A549 (cell line): ENCODE results near the gene PSMD8. TPM values are rescaled to one million over a fixed set of nuclear protein-coding genes. Genes with fewer than 3 reads are reported as not detected.

Source experiments
- ATAC-seq, 2 experiments: fragments of 200-7000 bp in 1 of 2; fragments of >200 bp in 1 of 2; cut with Nextera tagmentation in 1 of 2; cut with Tn5 transposase in 1 of 2; 3 replicates each; pipeline versions ENCODE4 v1.8.0 to v1.9.1; 2018 to 2020; ENCODE audit warnings: mild to moderate bottlenecking in 1 of 2, moderate library complexity in 1 of 2
- CTCF ChIA-PET: fragments of 300-600 bp; sonication (Branson Sonifier 250); formaldehyde crosslinking; extraction: SDS; loops from one replicate; lab custom pipeline; 2021; ENCODE audit warnings: antibody characterized with exemption, inconsistent platforms; lab: Yijun Ruan, JAX
- POLR2A ChIA-PET: fragments of 350-600 bp; formaldehyde crosslinking; extraction: SDS; loops from one replicate; lab custom pipeline; 2021; ENCODE audit warnings: antibody characterized with exemption, inconsistent platforms; lab: Yijun Ruan, JAX
- DNase-seq, 2 experiments: peaks; one replicate each; pipeline versions ENCODE4 v3.0.0 to v3.0.0-alpha.2; 2011 to 2016; ENCODE audit warnings: low read depth in 1 of 2, low spot score in 1 of 2
- FAIRE-seq: peaks from 2 replicates; lab custom pipeline; 2011; peaks lifted over from hg19 to GRCh38; lab: Jason Lieb, UNC
- H3K27ac ChIP-seq, 2 experiments: fragments of >200 bp; sonication (Bioruptor Twin); formaldehyde crosslinking; 3 replicates each; pipeline ENCODE4 v1.5.1; 2016 to 2017
- H3K4me1 ChIP-seq: fragments of >200 bp; sonication (Bioruptor Twin); formaldehyde crosslinking; 3 replicates; pipeline ENCODE4 v1.6.1; 2016
- H3K4me2 ChIP-seq: fragments of >200 bp; sonication (Bioruptor Twin); formaldehyde crosslinking; 3 replicates; pipeline ENCODE4 v1.6.1; 2016
- H3K4me3 ChIP-seq: fragments of >200 bp; sonication (Bioruptor Twin); formaldehyde crosslinking; 3 replicates; pipeline ENCODE4 v1.5.1; 2016
- H3K9me3 ChIP-seq: fragments of >200 bp; sonication (Bioruptor Twin); formaldehyde crosslinking; 3 replicates; pipeline ENCODE4 v1.6.1; 2016
- CEBPB ChIP-seq, 2 experiments: fragments of >200 bp in 1 of 2; sonication (Bioruptor Twin) in 1 of 2; formaldehyde crosslinking in 1 of 2; IDR thresholded peaks; 2 replicates each; pipeline ENCODE4 v1.6.1; 2012 to 2016
- EHF ChIP-seq: fragments of 250-450 bp; sonication (Bioruptor Pico); IDR thresholded peaks from 2 replicates; pipeline ENCODE4 v1.5.0; 2020; ENCODE audit warnings: mild to moderate bottlenecking
- EHMT2 ChIP-seq: fragments of 200-600 bp; sonication (generic); IDR thresholded peaks from 2 replicates; pipeline ENCODE4 v1.6.1; 2016; ENCODE audit warnings: antibody characterized with exemption, low read depth, mild to moderate bottlenecking, moderate library complexity
- FOSL2 ChIP-seq, 2 experiments: fragments of 450-650 bp in 1 of 2; fragments of >200 bp in 1 of 2; sonication (Bioruptor Twin) in 1 of 2; formaldehyde crosslinking; IDR thresholded peaks; 2 replicates each; pipeline versions ENCODE4 v1.5.0 to v1.6.1; 2016 to 2020; ENCODE audit warnings: mild to moderate bottlenecking in 1 of 2, moderate library complexity in 1 of 2
- GATA3 ChIP-seq: IDR thresholded peaks from 2 replicates; pipeline ENCODE4 v1.6.1; 2012; ENCODE audit warnings: borderline replicate concordance
- HEYL ChIP-seq: fragments of 250-450 bp; sonication (Bioruptor Pico); IDR thresholded peaks from 2 replicates; pipeline ENCODE4 v1.8.0; 2021; ENCODE audit warnings: mild to moderate bottlenecking, moderate library complexity
- JUN ChIP-seq, 2 experiments: fragments of >200 bp; sonication (Bioruptor Twin); formaldehyde crosslinking; IDR thresholded peaks; 2 replicates in 1 of 2; 3 replicates in 1 of 2; pipeline ENCODE4 v1.6.1; 2016 to 2017
- KDM1A ChIP-seq: fragments of 200-600 bp; sonication (generic); IDR thresholded peaks from 2 replicates; pipeline ENCODE4 v1.6.1; 2016; ENCODE audit warnings: low read depth, mild to moderate bottlenecking
- KDM5A ChIP-seq: fragments of 200-600 bp; sonication (generic); IDR thresholded peaks from 2 replicates; pipeline ENCODE4 v1.6.1; 2016; ENCODE audit warnings: antibody characterized with exemption, mild to moderate bottlenecking
- MAFK ChIP-seq: fragments of 450-650 bp; IDR thresholded peaks from 2 replicates; pipeline ENCODE4 v1.6.1; 2014; ENCODE audit not compliant: partially characterized antibody
- MAZ ChIP-seq: fragments of 150-350 bp; IDR thresholded peaks from 2 replicates; pipeline ENCODE4 v1.6.1; 2014; ENCODE audit warnings: antibody characterized with exemption, low read depth, low read length, borderline replicate concordance
- NFE2L2 ChIP-seq: fragments of 150-350 bp; conservative IDR thresholded peaks from 2 replicates; pipeline ENCODE4 v1.6.1; 2014; ENCODE audit warnings: low read length
- PHF8 ChIP-seq: fragments of 200-600 bp; sonication (generic); IDR thresholded peaks from 2 replicates; pipeline ENCODE4 v1.6.1; 2016; ENCODE audit warnings: low read depth, mild to moderate bottlenecking, antibody characterized with exemption, moderate library complexity, borderline replicate concordance
- POLR2A ChIP-seq: IDR thresholded peaks from 2 replicates; pipeline ENCODE4 v1.6.1; 2012; ENCODE audit warnings: mild to moderate bottlenecking, low read length
- RARB ChIP-seq: fragments of 250-450 bp; sonication (Bioruptor Pico); IDR thresholded peaks from 2 replicates; pipeline ENCODE4 v1.8.0; 2021; ENCODE audit warnings: mild to moderate bottlenecking, moderate library complexity
- RFX5 ChIP-seq: fragments of 450-650 bp; IDR thresholded peaks from 2 replicates; pipeline ENCODE4 v1.7.1; 2014; ENCODE audit warnings: antibody characterized with exemption, mild to moderate bottlenecking, moderate library complexity
- TFCP2L1 ChIP-seq: fragments of 250-450 bp; sonication (Bioruptor Pico); IDR thresholded peaks from 2 replicates; pipeline ENCODE4 v1.5.0; 2021; ENCODE audit warnings: mild to moderate bottlenecking
- TP53 ChIP-seq: fragments of 250-450 bp; sonication (Bioruptor Pico); IDR thresholded peaks from 2 replicates; pipeline ENCODE4 v1.5.0; 2021; ENCODE audit warnings: mild to moderate bottlenecking, moderate library complexity
- ZFP36 ChIP-seq: fragments of 450-650 bp; IDR thresholded peaks from 2 replicates; pipeline ENCODE4 v1.6.1; 2014; ENCODE audit warnings: borderline replicate concordance; ENCODE audit not compliant: partially characterized antibody
- WGBS: methylation state at CpG from one replicate; pipeline ENCODE4 v1.1.6; 2017; ENCODE audit errors: missing lambda C conversion rate; 5-methylcytosine and 5-hydroxymethylcytosine counted together
- polyA minus RNA-seq: library from RNA; depleted of rRNA, polyadenylated mRNA; stranded (reverse); fragments of >200 nt; gene quantifications from 2 replicates; pipeline ENCODE4 v1.2.3, GENCODE V29; 2011; rRNA and poly(A)+ RNA removed
- polyA plus RNA-seq, 4 experiments: library from polyadenylated mRNA; depleted of rRNA in 3 of 4; stranded (reverse); fragments of >200 nt; fragmentation: RNase III in 1 of 4; extraction: RNeasy Plus Mini Kit Qiagen cat#74134 plus additional on column Dnase treatment in 1 of 4; gene quantifications; 2 replicates in 3 of 4; 3 replicates in 1 of 4; pipeline ENCODE4 v1.2.3, GENCODE V29; 2011 to 2017
- TF ChIP-seq, protein P1 (sequence below): IDR thresholded peaks from 2 replicates; pipeline ENCODE4 v1.6.1; 2012
- TF ChIP-seq, protein P2 (sequence below): fragments of >200 bp; sonication (Bioruptor Twin); formaldehyde crosslinking; IDR thresholded peaks from 2 replicates; pipeline ENCODE4 v1.6.1; 2016
- TF ChIP-seq, protein P3 (sequence below): IDR thresholded peaks from 2 replicates; pipeline ENCODE4 v1.6.1; 2012; ENCODE audit warnings: low read depth, borderline replicate concordance
- TF ChIP-seq, protein P4 (sequence below): fragments of 450-650 bp; IDR thresholded peaks from 2 replicates; pipeline ENCODE4 v1.6.1; 2014; ENCODE audit warnings: antibody characterized with exemption
- TF ChIP-seq, protein P5 (sequence below): fragments of 150-350 bp; IDR thresholded peaks from 2 replicates; pipeline ENCODE4 v1.6.1; 2014; ENCODE audit warnings: low read depth, mild to moderate bottlenecking, low read length
- TF ChIP-seq, protein P6 (sequence below): IDR thresholded peaks from 2 replicates; pipeline ENCODE4 v1.6.1; 2012
- TF ChIP-seq, protein P7 (sequence below): fragments of 250-450 bp; sonication (Bioruptor Pico); IDR thresholded peaks from 2 replicates; pipeline ENCODE4 v1.5.0; 2021; ENCODE audit warnings: mild to moderate bottlenecking, moderate library complexity, borderline replicate concordance
- TF ChIP-seq, protein P8 (sequence below): fragments of >200 bp; sonication (Bioruptor Twin); formaldehyde crosslinking; IDR thresholded peaks from 3 replicates; pipeline ENCODE4 v1.5.1; 2016
- TF ChIP-seq, protein P9 (sequence below): fragments of >200 bp; sonication (Bioruptor Twin); formaldehyde crosslinking; IDR thresholded peaks from 3 replicates; pipeline ENCODE4 v1.6.1; 2016

PSMD8 gene
- polyA plus RNA-seq (2011; rRNA removed) (437 and 469 TPM in 2 replicates), polyA plus RNA-seq (2017; fragmentation: RNase III; extraction: RNeasy Plus Mini Kit Qiagen cat#74134 plus additional on column Dnase treatment) (456 to 462 TPM (median 458 TPM) in 3 replicates), polyA minus RNA-seq (402 and 496 TPM in 2 replicates)
- 941 and 1,147 TPM in 2 replicates for polyA plus RNA-seq (2012; cell fraction: cytosol; rRNA removed)
- polyA plus RNA-seq (2012; cell fraction: nucleus; rRNA removed), result 541 and 764 TPM in 2 replicates

DNA sequence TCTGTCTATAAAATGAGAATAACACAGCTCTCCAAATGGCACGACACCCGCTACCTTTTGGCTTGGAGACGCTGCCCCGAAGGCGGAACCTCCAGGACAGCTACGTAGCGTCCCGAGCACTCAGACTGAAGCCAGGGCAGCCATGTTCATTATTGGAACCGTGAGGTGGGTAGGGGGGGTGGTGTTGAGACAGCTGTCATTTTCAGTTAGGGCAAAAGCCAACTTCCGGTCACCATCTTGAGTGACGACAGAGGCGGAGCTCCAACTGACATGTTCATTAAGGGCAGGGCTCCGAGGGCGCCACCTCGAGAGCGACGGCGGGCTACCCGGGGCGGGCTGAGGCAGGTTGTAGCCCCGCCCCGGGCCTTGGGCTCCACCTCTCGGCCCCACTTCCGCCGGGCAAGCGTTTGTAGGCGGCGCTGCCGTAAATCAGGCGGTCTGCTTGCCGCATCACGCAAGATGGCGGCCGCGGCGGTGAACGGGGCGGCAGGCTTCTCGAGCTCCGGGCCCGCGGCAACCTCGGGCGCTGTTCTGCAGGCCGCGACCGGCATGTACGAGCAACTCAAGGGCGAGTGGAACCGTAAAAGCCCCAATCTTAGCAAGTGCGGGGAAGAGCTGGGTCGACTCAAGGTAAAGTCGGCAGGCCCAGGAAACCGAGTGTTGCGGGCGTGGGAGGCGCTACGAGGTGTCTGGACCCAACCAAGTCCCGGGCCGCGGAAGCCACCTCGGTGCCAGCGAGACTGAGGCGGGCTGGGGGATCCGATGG lies at the start of gene PSMD8:
TSS of gene PSMD8 (plus strand) at position 240 of the 766 bp plus-strand sequence. CDS start at position 271, 31 bp downstream.
- Histone ChIP-seq H3K4me3 (peak within 1 kb of the TSS; percentile 78), H3K4me1 (peaks cover 17% of the 10 kb centered on the region), H3K4me2 (peak within 1 kb of the TSS; percentile 99), H3K27ac (peak within 1 kb of the TSS; percentile 88 to 91), H3K9me3 (no peaks in the 10 kb centered on the region)
- ATAC-seq (peak; percentile 91 to 97), DNase-seq (peak; percentile 100), FAIRE-seq (peak; percentile 100)
- 1% methylated on average over 55 of the region's 65 CpGs for WGBS
- ChIA-PET POLR2A (interaction anchor here (0.6 to 3.5 kb wide), 30 partner anchors 8 to 556 kb away, joined by 3 to 89 read pairs (median 4); partner anchors contain the start of genes C19orf33, CATSPERG, ECH1 and EIF3K), CTCF (interaction anchor here (0.6 to 7.3 kb wide), 37 partner anchors 9 to 472 kb away, joined by 3 to 67 read pairs (median 4); partner anchors contain the start of genes CATSPERG, FAM98C, GGN and KCNK6)
- TF ChIP-seq, protein P1, sequence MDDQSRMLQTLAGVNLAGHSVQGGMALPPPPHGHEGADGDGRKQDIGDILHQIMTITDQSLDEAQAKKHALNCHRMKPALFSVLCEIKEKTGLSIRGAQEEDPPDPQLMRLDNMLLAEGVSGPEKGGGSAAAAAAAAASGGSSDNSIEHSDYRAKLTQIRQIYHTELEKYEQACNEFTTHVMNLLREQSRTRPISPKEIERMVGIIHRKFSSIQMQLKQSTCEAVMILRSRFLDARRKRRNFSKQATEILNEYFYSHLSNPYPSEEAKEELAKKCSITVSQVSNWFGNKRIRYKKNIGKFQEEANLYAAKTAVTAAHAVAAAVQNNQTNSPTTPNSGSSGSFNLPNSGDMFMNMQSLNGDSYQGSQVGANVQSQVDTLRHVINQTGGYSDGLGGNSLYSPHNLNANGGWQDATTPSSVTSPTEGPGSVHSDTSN, result peak; percentile 78; the same call in 1 of the 2 replicates
- TF ChIP-seq, protein P2, sequence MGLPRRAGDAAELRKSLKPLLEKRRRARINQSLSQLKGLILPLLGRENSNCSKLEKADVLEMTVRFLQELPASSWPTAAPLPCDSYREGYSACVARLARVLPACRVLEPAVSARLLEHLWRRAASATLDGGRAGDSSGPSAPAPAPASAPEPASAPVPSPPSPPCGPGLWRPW, result no peak
- TF ChIP-seq TFCP2L1 (peak; percentile 77; the same call in 1 of the 2 replicates), NFE2L2 (0 out of 2 replicates have a peak, but pooled peaks have one; percentile 2), KDM1A (no peak), MAFK (peak; percentile 56), RFX5 (peak; percentile 55; the same call in 1 of the 2 replicates), ZFP36 (no peak), FOSL2 (IDR thresholded peaks at IDR 0.05) (no peak), FOSL2 (CRISPR knock-in tag; IDR thresholded peaks at IDR 0.05) (peak; percentile 58), PHF8 (peak; percentile 100), JUN (IDR thresholded peaks at IDR 0.05) (peak; percentile 94 to 100), KDM5A (peak; percentile 54; the same call in 1 of the 2 replicates), CEBPB (IDR thresholded peaks at IDR 0.05) (peak in 1 of 2 experiments; percentile 47; a peak in 1 of 4 replicates), GATA3 (peak; percentile 39; the same call in 1 of the 2 replicates), POLR2A (peak; percentile 100), EHF (CRISPR knock-in tag) (no peak), RARB (0 out of 2 replicates have a peak, but pooled peaks have one; percentile 45), TP53 (CRISPR knock-in tag) (peak; percentile 68; the same call in 1 of the 2 replicates), MAZ (peak; percentile 63; the same call in 1 of the 2 replicates), EHMT2 (no peak), HEYL (CRISPR knock-in tag) (no peak)
- TF ChIP-seq, protein P3, sequence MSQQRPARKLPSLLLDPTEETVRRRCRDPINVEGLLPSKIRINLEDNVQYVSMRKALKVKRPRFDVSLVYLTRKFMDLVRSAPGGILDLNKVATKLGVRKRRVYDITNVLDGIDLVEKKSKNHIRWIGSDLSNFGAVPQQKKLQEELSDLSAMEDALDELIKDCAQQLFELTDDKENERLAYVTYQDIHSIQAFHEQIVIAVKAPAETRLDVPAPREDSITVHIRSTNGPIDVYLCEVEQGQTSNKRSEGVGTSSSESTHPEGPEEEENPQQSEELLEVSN, result peak; percentile 46; the same call in 1 of the 2 replicates
- TF ChIP-seq, protein P4, sequence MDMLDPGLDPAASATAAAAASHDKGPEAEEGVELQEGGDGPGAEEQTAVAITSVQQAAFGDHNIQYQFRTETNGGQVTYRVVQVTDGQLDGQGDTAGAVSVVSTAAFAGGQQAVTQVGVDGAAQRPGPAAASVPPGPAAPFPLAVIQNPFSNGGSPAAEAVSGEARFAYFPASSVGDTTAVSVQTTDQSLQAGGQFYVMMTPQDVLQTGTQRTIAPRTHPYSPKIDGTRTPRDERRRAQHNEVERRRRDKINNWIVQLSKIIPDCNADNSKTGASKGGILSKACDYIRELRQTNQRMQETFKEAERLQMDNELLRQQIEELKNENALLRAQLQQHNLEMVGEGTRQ, result 0 out of 2 replicates have a peak, but pooled peaks have one; percentile 23
- TF ChIP-seq, protein P5, sequence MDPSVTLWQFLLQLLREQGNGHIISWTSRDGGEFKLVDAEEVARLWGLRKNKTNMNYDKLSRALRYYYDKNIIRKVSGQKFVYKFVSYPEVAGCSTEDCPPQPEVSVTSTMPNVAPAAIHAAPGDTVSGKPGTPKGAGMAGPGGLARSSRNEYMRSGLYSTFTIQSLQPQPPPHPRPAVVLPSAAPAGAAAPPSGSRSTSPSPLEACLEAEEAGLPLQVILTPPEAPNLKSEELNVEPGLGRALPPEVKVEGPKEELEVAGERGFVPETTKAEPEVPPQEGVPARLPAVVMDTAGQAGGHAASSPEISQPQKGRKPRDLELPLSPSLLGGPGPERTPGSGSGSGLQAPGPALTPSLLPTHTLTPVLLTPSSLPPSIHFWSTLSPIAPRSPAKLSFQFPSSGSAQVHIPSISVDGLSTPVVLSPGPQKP, result no peak
- TF ChIP-seq, protein P6, sequence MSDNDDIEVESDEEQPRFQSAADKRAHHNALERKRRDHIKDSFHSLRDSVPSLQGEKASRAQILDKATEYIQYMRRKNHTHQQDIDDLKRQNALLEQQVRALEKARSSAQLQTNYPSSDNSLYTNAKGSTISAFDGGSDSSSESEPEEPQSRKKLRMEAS, result peak; percentile 88
- TF ChIP-seq, protein P7, sequence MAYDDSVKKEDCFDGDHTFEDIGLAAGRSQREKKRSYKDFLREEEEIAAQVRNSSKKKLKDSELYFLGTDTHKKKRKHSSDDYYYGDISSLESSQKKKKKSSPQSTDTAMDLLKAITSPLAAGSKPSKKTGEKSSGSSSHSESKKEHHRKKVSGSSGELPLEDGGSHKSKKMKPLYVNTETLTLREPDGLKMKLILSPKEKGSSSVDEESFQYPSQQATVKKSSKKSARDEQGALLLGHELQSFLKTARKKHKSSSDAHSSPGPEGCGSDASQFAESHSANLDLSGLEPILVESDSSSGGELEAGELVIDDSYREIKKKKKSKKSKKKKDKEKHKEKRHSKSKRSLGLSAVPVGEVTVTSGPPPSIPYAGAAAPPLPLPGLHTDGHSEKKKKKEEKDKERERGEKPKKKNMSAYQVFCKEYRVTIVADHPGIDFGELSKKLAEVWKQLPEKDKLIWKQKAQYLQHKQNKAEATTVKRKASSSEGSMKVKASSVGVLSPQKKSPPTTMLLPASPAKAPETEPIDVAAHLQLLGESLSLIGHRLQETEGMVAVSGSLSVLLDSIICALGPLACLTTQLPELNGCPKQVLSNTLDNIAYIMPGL (CRISPR knock-in tag), result no peak
- TF ChIP-seq, protein P8, sequence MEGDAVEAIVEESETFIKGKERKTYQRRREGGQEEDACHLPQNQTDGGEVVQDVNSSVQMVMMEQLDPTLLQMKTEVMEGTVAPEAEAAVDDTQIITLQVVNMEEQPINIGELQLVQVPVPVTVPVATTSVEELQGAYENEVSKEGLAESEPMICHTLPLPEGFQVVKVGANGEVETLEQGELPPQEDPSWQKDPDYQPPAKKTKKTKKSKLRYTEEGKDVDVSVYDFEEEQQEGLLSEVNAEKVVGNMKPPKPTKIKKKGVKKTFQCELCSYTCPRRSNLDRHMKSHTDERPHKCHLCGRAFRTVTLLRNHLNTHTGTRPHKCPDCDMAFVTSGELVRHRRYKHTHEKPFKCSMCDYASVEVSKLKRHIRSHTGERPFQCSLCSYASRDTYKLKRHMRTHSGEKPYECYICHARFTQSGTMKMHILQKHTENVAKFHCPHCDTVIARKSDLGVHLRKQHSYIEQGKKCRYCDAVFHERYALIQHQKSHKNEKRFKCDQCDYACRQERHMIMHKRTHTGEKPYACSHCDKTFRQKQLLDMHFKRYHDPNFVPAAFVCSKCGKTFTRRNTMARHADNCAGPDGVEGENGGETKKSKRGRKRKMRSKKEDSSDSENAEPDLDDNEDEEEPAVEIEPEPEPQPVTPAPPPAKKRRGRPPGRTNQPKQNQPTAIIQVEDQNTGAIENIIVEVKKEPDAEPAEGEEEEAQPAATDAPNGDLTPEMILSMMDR, result peak; percentile 40
- TF ChIP-seq, protein P9, sequence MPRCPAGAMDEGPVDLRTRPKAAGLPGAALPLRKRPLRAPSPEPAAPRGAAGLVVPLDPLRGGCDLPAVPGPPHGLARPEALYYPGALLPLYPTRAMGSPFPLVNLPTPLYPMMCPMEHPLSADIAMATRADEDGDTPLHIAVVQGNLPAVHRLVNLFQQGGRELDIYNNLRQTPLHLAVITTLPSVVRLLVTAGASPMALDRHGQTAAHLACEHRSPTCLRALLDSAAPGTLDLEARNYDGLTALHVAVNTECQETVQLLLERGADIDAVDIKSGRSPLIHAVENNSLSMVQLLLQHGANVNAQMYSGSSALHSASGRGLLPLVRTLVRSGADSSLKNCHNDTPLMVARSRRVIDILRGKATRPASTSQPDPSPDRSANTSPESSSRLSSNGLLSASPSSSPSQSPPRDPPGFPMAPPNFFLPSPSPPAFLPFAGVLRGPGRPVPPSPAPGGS, result peak; percentile 99
